Neutrophil (primary cell): ENCODE data around the gene NDST3.
A peak's percentile ranks its signal among the peaks of the same experiment; 100 is the strongest.

Experiments used
- H3K27ac ChIP-seq: fragments of 200-600 bp; sonication (generic); 2 replicates; pipeline ENCODE4 v1.5.1; 2016; ENCODE audit warnings: mild to moderate bottlenecking, moderate library complexity
- H3K27me3 ChIP-seq: fragments of 200-600 bp; sonication (generic); 2 replicates; pipeline ENCODE4 v1.6.0; 2016; ENCODE audit warnings: mild to moderate bottlenecking
- H3K36me3 ChIP-seq: fragments of 200-600 bp; sonication (generic); 2 replicates; pipeline ENCODE4 v1.5.1; 2017
- H3K4me1 ChIP-seq, 2 experiments: fragments of 200-600 bp in 1 of 2; sonication (generic) in 1 of 2; 1 replicate in 1 of 2; 2 replicates in 1 of 2; pipeline versions ENCODE4 v1.5.1 to v1.6.1; 2013 to 2016; ENCODE audit warnings: low read depth in 1 of 2, low read length in 1 of 2, mild to moderate bottlenecking in 1 of 2, moderate library complexity in 1 of 2; ENCODE audit not compliant: control insufficient read depth in 1 of 2, insufficient read depth in 1 of 2
- H3K4me3 ChIP-seq, 2 experiments: fragments of 200-600 bp in 1 of 2; sonication (generic) in 1 of 2; 1 replicate in 1 of 2; 2 replicates in 1 of 2; pipeline ENCODE4 v1.5.1; 2013 to 2016; ENCODE audit warnings: low read depth in 1 of 2, low read length in 1 of 2, mild to moderate bottlenecking in 1 of 2, moderate library complexity in 1 of 2
- H3K9me3 ChIP-seq: fragments of 200-600 bp; sonication (generic); 2 replicates; pipeline ENCODE4 v1.5.1; 2016
- CTCF ChIP-seq: fragments of 200-600 bp; sonication (generic); IDR thresholded peaks from 2 replicates; pipeline ENCODE4 v1.5.1; 2016; ENCODE audit warnings: antibody characterized with exemption

Gene NDST3

DNA sequence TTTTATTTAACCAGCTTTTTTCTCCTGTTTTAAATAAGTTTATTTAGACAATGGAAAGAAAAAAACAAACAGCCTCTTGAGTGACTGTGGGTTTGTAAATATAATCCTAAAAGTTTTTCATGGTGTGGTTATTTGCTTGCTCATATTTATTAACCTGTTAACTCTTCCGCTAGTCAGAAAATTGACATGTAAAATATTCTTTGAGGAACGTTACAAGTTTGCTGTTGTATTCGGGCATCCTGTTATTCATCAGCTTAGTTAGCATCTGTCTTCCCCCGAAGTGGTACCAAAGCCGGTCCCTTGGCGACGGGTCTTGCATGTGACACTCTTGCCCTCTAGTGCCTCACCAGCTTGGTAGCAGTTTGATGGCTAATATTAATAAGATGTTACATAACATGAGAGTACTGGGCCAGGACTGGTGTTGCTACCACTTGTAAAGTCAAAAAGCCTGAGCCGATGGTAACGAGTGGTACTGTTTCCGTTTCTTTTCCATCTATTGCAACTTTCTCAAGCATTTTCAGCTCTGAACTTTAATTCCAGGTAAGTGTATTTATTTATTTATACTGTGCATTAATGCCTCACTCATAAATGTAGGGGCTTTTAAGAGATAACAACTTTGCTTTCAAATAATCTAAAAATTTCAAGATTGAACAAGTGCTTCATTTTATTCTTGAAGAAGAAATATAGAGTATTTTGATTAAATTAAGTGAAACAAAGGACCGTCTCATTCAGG lies at the start of gene NDST3:
Gene NDST3, plus strand, starts transcription at position 434 of the 733 bp plus-strand sequence. CDS start 19,425 bp downstream, outside the sequence.
- H3K4me3 ChIP-seq, result peak within 1 kb of the TSS; percentile 64 to 71
- H3K4me1 ChIP-seq, result peaks cover 5 to 6% of the 10 kb centered on the region in 2 experiments
- no peak within 1 kb of the TSS for H3K27ac ChIP-seq
- peak; percentile 28 for TF ChIP-seq CTCF
- no peaks in the 10 kb centered on the region for H3K9me3 ChIP-seq
- peaks cover 51% of the 10 kb centered on the region for H3K27me3 ChIP-seq
- no peaks in the 10 kb centered on the region for H3K36me3 ChIP-seq

DNA sequence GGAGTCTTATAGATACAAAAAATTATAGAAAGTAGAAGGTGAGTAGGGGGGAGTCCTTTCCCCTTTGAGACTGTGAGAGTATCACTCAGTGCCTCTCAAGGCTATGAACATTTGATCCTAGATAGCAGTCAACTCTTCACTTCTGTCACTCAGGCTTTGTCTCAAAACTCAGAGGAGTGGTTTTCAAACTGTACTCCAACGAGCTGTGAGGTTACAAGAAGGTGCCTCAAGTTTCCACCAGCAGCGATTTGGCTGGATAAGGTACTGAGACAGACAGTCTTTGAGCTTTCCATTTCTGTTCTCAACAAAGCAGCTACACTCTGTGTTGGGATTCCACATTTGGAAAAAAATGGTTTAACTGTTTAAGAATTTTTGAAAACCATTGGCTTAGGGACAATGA lies 48.0 kb upstream of the NDST3 start:
- H3K9me3 ChIP-seq, result no peaks in the 10 kb centered on the region
- H3K27me3 ChIP-seq, result no peaks in the 10 kb centered on the region
- H3K27ac ChIP-seq, result peak overlapping the region; percentile 73
- H3K4me1 ChIP-seq, result peaks cover 58 to 60% of the 10 kb centered on the region in 2 experiments
- TF ChIP-seq CTCF, result no peak
- no peaks in the 10 kb centered on the region for H3K36me3 ChIP-seq
- no peak overlapping the region for H3K4me3 ChIP-seq

- Histone ChIP-seq H3K9me3 (no peaks in the 10 kb centered on the region), H3K36me3 (no peaks in the 10 kb centered on the region), H3K27me3 (no peaks in the 10 kb centered on the region), H3K4me1 (peaks cover 58 to 60% of the 10 kb centered on the region in 2 experiments), H3K27ac (peak overlapping the region; percentile 73), H3K4me3 (peak overlapping the region; percentile 12 to 39)
- TF ChIP-seq CTCF, result no peak
Observed at GRCh38 chr4:117987464-117987863, 46.8 kb upstream of the NDST3 start.

DNA sequence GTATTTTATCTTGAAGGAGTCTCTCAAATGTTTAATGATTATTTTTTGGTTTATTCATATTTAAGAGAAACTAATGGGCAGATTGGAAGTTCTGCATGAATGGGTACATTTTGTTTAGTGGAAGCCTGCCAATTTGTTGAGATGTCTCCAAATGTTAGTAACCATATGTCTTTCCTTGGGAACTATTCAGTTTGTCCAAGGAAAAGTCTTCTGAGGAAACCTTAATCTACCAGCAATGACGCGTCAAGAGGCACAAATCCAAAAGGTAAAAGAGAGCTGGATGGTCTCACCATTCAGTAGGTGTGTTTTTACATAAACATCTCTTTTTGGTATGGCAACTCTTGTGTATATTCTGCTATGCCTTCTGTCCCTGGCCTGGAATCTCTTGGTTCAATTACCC lies 37.4 kb upstream of the NDST3 start:
- H3K4me3 ChIP-seq, result no peak overlapping the region
- no peak for TF ChIP-seq CTCF
- H3K9me3 ChIP-seq, result no peaks in the 10 kb centered on the region
- peaks cover 4 to 16% of the 10 kb centered on the region in 2 experiments for H3K4me1 ChIP-seq
- no peak overlapping the region for H3K27ac ChIP-seq
- no peaks in the 10 kb centered on the region for H3K27me3 ChIP-seq
- no peaks in the 10 kb centered on the region for H3K36me3 ChIP-seq

GRCh38 chr4:118004088-118004487 lies 30.2 kb upstream of the NDST3 start:
- H3K4me3 ChIP-seq, result peak overlapping the region in 1 of 2 experiments; percentile 6
- H3K9me3 ChIP-seq, result no peaks in the 10 kb centered on the region
- peaks cover 25 to 30% of the 10 kb centered on the region in 2 experiments for H3K4me1 ChIP-seq
- peak overlapping the region; percentile 77 for H3K27ac ChIP-seq
- H3K27me3 ChIP-seq, result no peaks in the 10 kb centered on the region
- no peaks in the 10 kb centered on the region for H3K36me3 ChIP-seq
- TF ChIP-seq CTCF, result no peak
